H1 (cell line): ENCODE measurements around the gene ZBP1. TPM values are rescaled to one million over a fixed set of nuclear protein-coding genes. Genes with fewer than 3 reads are reported as not detected.

Source experiments
- CTCF ChIA-PET: fragments of 300-600 bp; sonication (Branson Sonifier 250); formaldehyde crosslinking; loops from one replicate; lab custom pipeline; 2021; ENCODE audit not compliant: partially characterized antibody; lab: Charles Lee
- POLR2A ChIA-PET: fragments of 300-600 bp; sonication (Branson Sonifier 250); formaldehyde crosslinking; loops from one replicate; lab custom pipeline; 2021; ENCODE audit warnings: inconsistent platforms; ENCODE audit not compliant: partially characterized antibody; lab: Charles Lee
- DNase-seq, 2 experiments: peaks; one replicate each; pipeline versions ENCODE4 v3.0.0 to v3.0.0-alpha.2; 2010 to 2022; ENCODE audit warnings: low spot score in 2 of 2, low read depth in 1 of 2, mixed read lengths in 1 of 2
- FAIRE-seq: peaks from 2 replicates; lab custom pipeline; 2011; peaks lifted over from hg19 to GRCh38; lab: Jason Lieb, UNC
- H2AFZ ChIP-seq: 2 replicates; pipeline ENCODE4 v1.8.1; 2012; ENCODE audit warnings: low read length, inconsistent platforms
- H2AK5ac ChIP-seq: 2 replicates; pipeline ENCODE4 v1.6.1; 2013; ENCODE audit warnings: low read depth, low read length
- H2BK120ac ChIP-seq: replicated peaks from 2 replicates; pipeline ENCODE3; 2013; ENCODE audit warnings: low read depth, low read length, inconsistent platforms
- H2BK12ac ChIP-seq: 2 replicates; pipeline ENCODE4 v1.6.1; 2013; ENCODE audit warnings: low read depth, low read length
- H2BK15ac ChIP-seq: 2 replicates; pipeline ENCODE4 v1.6.1; 2013; ENCODE audit warnings: low read length
- H2BK20ac ChIP-seq: 2 replicates; pipeline ENCODE4 v1.6.1; 2013; ENCODE audit warnings: low read length
- H2BK5ac ChIP-seq: 2 replicates; pipeline ENCODE4 v1.6.1; 2013; ENCODE audit warnings: low read depth, low read length
- H3K14ac ChIP-seq: 2 replicates; pipeline ENCODE4 v1.6.1; 2013; ENCODE audit warnings: inconsistent platforms; ENCODE audit not compliant: insufficient read length
- H3K18ac ChIP-seq: 2 replicates; pipeline ENCODE4 v1.6.1; 2013; ENCODE audit warnings: low read length; ENCODE audit errors: extremely low read depth
- H3K23ac ChIP-seq: 2 replicates; pipeline ENCODE4 v1.6.1; 2013; ENCODE audit warnings: inconsistent platforms; ENCODE audit not compliant: insufficient read length
- H3K23me2 ChIP-seq: 2 replicates; pipeline ENCODE4 v1.6.1; 2013; ENCODE audit warnings: low read depth, low read length
- H3K27ac ChIP-seq: 2 replicates; pipeline ENCODE4 v1.6.1; 2011; ENCODE audit warnings: low read depth, low read length, inconsistent platforms
- H3K27me3 ChIP-seq, 4 experiments: replicated peaks in 1 of 4; 1 replicate in 1 of 4; 2 replicates in 3 of 4; pipeline versions ENCODE4 v1.6.1 to v1.8.1; 2011 to 2013; ENCODE audit warnings: low read length in 3 of 4, mild to moderate bottlenecking in 3 of 4, inconsistent platforms in 2 of 4, mixed read lengths in 2 of 4, moderate library complexity in 1 of 4; ENCODE audit not compliant: control insufficient read depth in 3 of 4, insufficient read depth in 3 of 4; ENCODE audit errors: extremely low read depth in 1 of 4
- H3K36me3 ChIP-seq, 4 experiments: 2 replicates each; pipeline versions ENCODE4 v1.6.1 to v1.8.1; 2011 to 2013; ENCODE audit warnings: mild to moderate bottlenecking in 4 of 4, low read length in 3 of 4, moderate library complexity in 2 of 4, control low read depth in 1 of 4, inconsistent platforms in 1 of 4; ENCODE audit not compliant: insufficient read depth in 4 of 4, control insufficient read depth in 2 of 4
- H3K4ac ChIP-seq: replicated peaks from 2 replicates; pipeline ENCODE3; 2013; ENCODE audit warnings: low read length, low read depth, mixed read lengths, inconsistent platforms; ENCODE audit not compliant: insufficient read length
- H3K4me1 ChIP-seq, 4 experiments: replicated peaks in 1 of 4; 1 replicate in 1 of 4; 2 replicates in 3 of 4; pipeline versions ENCODE4 v1.6.1 to v1.8.1; 2011 to 2013; ENCODE audit warnings: low read length in 3 of 4, inconsistent platforms in 2 of 4, mixed read lengths in 1 of 4; ENCODE audit not compliant: insufficient read depth in 4 of 4, control insufficient read depth in 3 of 4
- H3K4me2 ChIP-seq, 2 experiments: 2 replicates each; pipeline versions ENCODE4 v1.6.1 to v1.8.1; 2011 to 2013; ENCODE audit warnings: low read depth in 2 of 2, low read length in 2 of 2, control low read depth in 1 of 2, inconsistent platforms in 1 of 2, mild to moderate bottlenecking in 1 of 2; ENCODE audit not compliant: insufficient read depth in 1 of 2
- H3K4me3 ChIP-seq, 4 experiments: fragments of 200-600, 300-600 bp in 1 of 4; sonication (generic), shearing (Covaris generic), sonication (Bioruptor Twin) in 1 of 4; 2 replicates each; pipeline versions ENCODE4 v1.5.1 to v1.8.1; 2011 to 2016; ENCODE audit warnings: low read length in 4 of 4, low read depth in 3 of 4, control low read depth in 2 of 4, inconsistent platforms in 2 of 4, mild to moderate bottlenecking in 2 of 4, mixed read lengths in 1 of 4, moderate library complexity in 1 of 4; ENCODE audit not compliant: insufficient read depth in 2 of 4; ENCODE audit errors: extremely low read depth in 1 of 4
- H3K56ac ChIP-seq: replicated peaks from 2 replicates; pipeline ENCODE3; 2013; ENCODE audit warnings: low read depth, mild to moderate bottlenecking, mixed read lengths, low read length, inconsistent platforms; ENCODE audit not compliant: insufficient read length
- H3K79me1 ChIP-seq: 2 replicates; pipeline ENCODE4 v1.6.1; 2013; ENCODE audit warnings: low read depth, low read length, control low read depth
- H3K79me2 ChIP-seq, 2 experiments: 2 replicates each; pipeline versions ENCODE4 v1.6.1 to v1.8.1; 2012 to 2013; ENCODE audit warnings: low read length in 2 of 2, mild to moderate bottlenecking in 2 of 2, inconsistent platforms in 1 of 2; ENCODE audit not compliant: insufficient read depth in 2 of 2, control insufficient read depth in 1 of 2
- H3K9ac ChIP-seq, 4 experiments: replicated peaks in 1 of 4; 1 replicate in 1 of 4; 2 replicates in 3 of 4; pipeline versions ENCODE4 v1.6.1 to v1.8.1; 2011 to 2013; ENCODE audit warnings: low read depth in 3 of 4, low read length in 3 of 4, control low read depth in 2 of 4, mild to moderate bottlenecking in 2 of 4, moderate library complexity in 2 of 4, inconsistent platforms in 1 of 4; ENCODE audit errors: extremely low read depth in 1 of 4
- H3K9me3 ChIP-seq, 2 experiments: 2 replicates each; pipeline versions ENCODE4 v1.6.1 to v1.8.1; 2012 to 2013; ENCODE audit warnings: mild to moderate bottlenecking in 2 of 2, moderate library complexity in 2 of 2, control low read depth in 1 of 2, inconsistent platforms in 1 of 2, low read depth in 1 of 2, low read length in 1 of 2, mixed read lengths in 1 of 2; ENCODE audit not compliant: insufficient read depth in 2 of 2
- H4K20me1 ChIP-seq, 2 experiments: replicated peaks in 1 of 2; 2 replicates each; pipeline versions ENCODE3 to v1.8.1; 2011 to 2013; ENCODE audit warnings: inconsistent platforms in 2 of 2, low read length in 2 of 2, mild to moderate bottlenecking in 1 of 2; ENCODE audit not compliant: insufficient read depth in 2 of 2, control insufficient read depth in 1 of 2
- H4K5ac ChIP-seq: 2 replicates; pipeline ENCODE4 v1.6.1; 2013; ENCODE audit warnings: low read length, low read depth, mixed read lengths, inconsistent platforms; ENCODE audit not compliant: insufficient read length
- H4K8ac ChIP-seq: 2 replicates; pipeline ENCODE4 v1.8.0; 2013; ENCODE audit warnings: mild to moderate bottlenecking, moderate library complexity, low read length, inconsistent platforms; ENCODE audit not compliant: insufficient read depth; ENCODE audit errors: extremely low read depth
- H4K91ac ChIP-seq: replicated peaks from 2 replicates; pipeline ENCODE3; 2013; ENCODE audit warnings: low read length, mixed read lengths, inconsistent platforms; ENCODE audit not compliant: insufficient read length
- ASH2L ChIP-seq: fragments of 200-600, 300-600 bp; sonication (generic); IDR thresholded peaks from one replicate; pipeline ENCODE4 v1.7.1; 2017; ENCODE audit warnings: low read length
- ATF3 ChIP-seq: IDR thresholded peaks from 2 replicates; pipeline ENCODE4 v1.6.1; 2011; ENCODE audit warnings: low read depth, mild to moderate bottlenecking, low read length; ENCODE audit not compliant: insufficient read depth
- CBX5 ChIP-seq: fragments of 300-800, 300-1000 bp; sonication (generic); IDR thresholded peaks from 2 replicates; pipeline ENCODE4 v1.7.1; 2016; ENCODE audit warnings: antibody characterized with exemption, low read length, low read depth
- CREB1 ChIP-seq: IDR thresholded peaks from 2 replicates; pipeline ENCODE4 v1.6.1; 2012; ENCODE audit warnings: inconsistent platforms
- E2F6 ChIP-seq: IDR thresholded peaks from 2 replicates; pipeline ENCODE4 v1.6.1; 2012; ENCODE audit warnings: inconsistent platforms
- FOSL1 ChIP-seq: IDR thresholded peaks from 2 replicates; pipeline ENCODE4 v1.6.1; 2011; ENCODE audit warnings: mild to moderate bottlenecking, low read depth, low read length, moderate library complexity; ENCODE audit not compliant: insufficient read depth
- SP2 ChIP-seq: IDR thresholded peaks from 2 replicates; pipeline ENCODE4 v1.6.1; 2012; ENCODE audit warnings: mild to moderate bottlenecking, low read length, inconsistent platforms
- TAF7 ChIP-seq: optimal IDR thresholded peaks from 2 replicates; pipeline ENCODE3; 2011; ENCODE audit warnings: low read depth, mild to moderate bottlenecking, inconsistent platforms, low read length, moderate library complexity, borderline replicate concordance
- USF2 ChIP-seq: IDR thresholded peaks from 2 replicates; pipeline ENCODE4 v1.6.1; 2011; ENCODE audit warnings: low read length, improper control_type of control experiment
- YY1 ChIP-seq: IDR thresholded peaks from 2 replicates; pipeline ENCODE4 v1.6.1; 2011; ENCODE audit warnings: low read depth, mild to moderate bottlenecking, low read length
- WGBS, 2 experiments: shearing (Covaris generic) in 1 of 2; methylation state at CpG; one replicate each; pipeline versions ENCODE4 v1.1.6 to v1.1.7; 2013 to 2015; ENCODE audit warnings: low lambda C conversion rate in 2 of 2, mixed read lengths in 2 of 2, inconsistent platforms in 1 of 2, low coverage in 1 of 2, missing lambda C conversion rate in 1 of 2; ENCODE audit not compliant: insufficient replicate concordance in 2 of 2, insufficient coverage in 1 of 2, insufficient read length in 1 of 2; ENCODE audit errors: extremely low coverage in 1 of 2, missing lambda C conversion rate in 1 of 2; 5-methylcytosine and 5-hydroxymethylcytosine counted together
- polyA plus RNA-seq, 7 experiments: library from polyadenylated mRNA; depleted of rRNA in 3 of 7; stranded (reverse) in 5 of 7; unstranded in 2 of 7; fragments of >200 nt in 5 of 7; fragments of 200-250 nt in 2 of 7; gene quantifications; 1 replicate in 5 of 7; 2 replicates in 1 of 7; 4 replicates in 1 of 7; pipeline versions ENCODE4 v1.2.1 to v1.2.3, GENCODE V29; 2011 to 2013; ENCODE audit warnings: missing spikeins in 2 of 7, mixed read lengths in 2 of 7
- total RNA-seq: library from RNA; stranded (reverse); fragmentation: NEBNext Ultra II Directional; extraction: Animal tissue kit (Norgen Biotek cat#: 25700); gene quantifications from 2 replicates; pipeline ENCODE4 v1.2.1, GENCODE V29; 2021

The ZBP1 gene
- total and polyA plus RNA-seq, 2 of the 8 experiments (the other 6 are each of a cell fraction or from before 2014, with no cell fraction given): not detected

DNA sequence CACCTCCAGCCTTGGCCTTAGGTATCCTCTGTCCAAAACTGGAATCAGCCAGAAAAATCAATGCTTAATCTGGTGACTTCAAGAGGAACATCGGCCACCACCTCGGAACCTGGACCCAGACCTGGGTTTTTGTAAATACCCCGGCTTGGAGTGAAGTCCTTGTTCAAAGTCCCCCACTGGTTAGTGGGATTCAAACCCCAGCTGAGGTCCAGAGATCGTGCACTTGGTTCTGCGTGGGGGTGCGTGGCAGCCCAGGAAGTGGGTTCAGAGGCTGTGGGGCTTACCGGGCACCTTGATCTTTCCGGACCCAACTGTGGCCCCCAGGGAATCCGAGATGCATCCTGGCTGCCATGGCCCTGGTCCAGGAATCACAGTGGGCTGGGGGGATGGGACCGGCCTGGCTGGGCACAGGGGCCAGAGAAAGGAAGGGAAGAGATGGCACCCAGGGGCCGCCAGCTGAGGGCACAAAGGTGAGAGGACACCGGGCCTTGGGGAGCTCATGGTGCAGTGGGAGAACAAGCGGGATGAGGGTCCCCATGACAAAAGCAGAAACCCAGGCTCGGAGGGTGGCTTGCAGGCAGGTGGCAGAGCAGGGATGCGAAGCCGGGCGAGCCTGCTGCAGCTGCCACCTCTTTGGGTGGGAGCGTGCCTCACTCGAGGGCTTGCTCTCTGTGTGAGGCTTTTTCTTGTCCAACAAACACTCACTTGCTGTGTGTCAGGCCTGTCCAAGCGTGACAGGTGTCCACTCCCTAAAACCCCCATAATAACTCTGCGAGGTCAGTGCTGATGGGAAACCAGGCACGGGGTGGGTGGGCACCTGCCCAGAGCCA lies 27.7 kb downstream of the ZBP1 start:
- DNase-seq (no peak), FAIRE-seq (no peak)
- ChIA-PET CTCF (interaction anchor here (0.8 to 10.7 kb wide), 21 partner anchors 9 to 617 kb away, joined by 3 to 194 read pairs (median 5); no protein-coding TSS in a partner anchor), POLR2A (interaction anchor here (1.2 kb wide), 1 partner anchor 76 kb away, joined by 3 read pairs; no protein-coding TSS in a partner anchor)
- Histone ChIP-seq H2BK20ac (no peak overlapping the region), H4K5ac (no peak overlapping the region), H2AK5ac (no peak overlapping the region), H3K36me3 (no peaks in the 10 kb centered on the region), H2AFZ (no peak overlapping the region), H3K23ac (no peak overlapping the region), H2BK5ac (no peak overlapping the region), H3K79me2 (no peaks in the 10 kb centered on the region), H3K9ac (no peak overlapping the region), H3K4ac (no peak overlapping the region), H4K8ac (peak overlapping the region; percentile 43; the same call in 1 of the 2 replicates), H3K18ac (no peak overlapping the region), H3K4me3 (no peak overlapping the region), H3K9me3 (no peaks in the 10 kb centered on the region), H2BK15ac (no peak overlapping the region; the same call in 1 of the 2 replicates), H3K56ac (no peak overlapping the region), H3K4me1 (no peaks in the 10 kb centered on the region; a peak in 1 of 7 replicates), H2BK12ac (no peak overlapping the region), H3K27ac (no peak overlapping the region), H3K4me2 (no peak overlapping the region), H2BK120ac (no peak overlapping the region), H4K20me1 (no peaks in the 10 kb centered on the region), H3K27me3 (no peaks in the 10 kb centered on the region), H3K79me1 (no peaks in the 10 kb centered on the region), H4K91ac (no peak overlapping the region), H3K23me2 (no peaks in the 10 kb centered on the region), H3K14ac (no peak overlapping the region)
- WGBS, 2 experiments: 93% methylated on average over 22 of the region's 22 CpGs; no CpG with 5 or more reads in 1 of the 2 experiments
- TF ChIP-seq CBX5 (no peak), E2F6 (no peak), FOSL1 (no peak), SP2 (no peak), TAF7 (no peak), USF2 (no peak), ASH2L (no peak), YY1 (no peak), CREB1 (no peak), ATF3 (no peak)
